Measurements from ENCODE around the gene EXOC1L.

Gene EXOC1L

GRCh38 chr4:55830048-55830447 is 10.5 kb downstream of the EXOC1L start:
- Histone ChIP-seq H3K27me3 (ENCODE audit: insufficient read depth, poor library complexity, severe bottlenecking) (no peaks in the 10 kb centered on the region), H3K4me3 (ENCODE audit: severe bottlenecking) (no peak overlapping the region), H3K9me3 (ENCODE audit: severe bottlenecking) (no peaks in the 10 kb centered on the region), H3K36me3 (ENCODE audit: low read depth) (no peaks in the 10 kb centered on the region), H3K4me1 (ENCODE audit: insufficient read depth, poor library complexity, severe bottlenecking) (no peaks in the 10 kb centered on the region), H3K27ac (ENCODE audit: poor library complexity, severe bottlenecking) (no peak overlapping the region)
- DNase-seq (ENCODE audit: low spot score) (no peak), ATAC-seq (ENCODE audit: low read depth) (no peak)
- TF ChIP-seq CTCF (IDR thresholded peaks at IDR 0.05; ENCODE audit: poor library complexity, severe bottlenecking): no peak

GRCh38 chr4:55830716-55831115 is 11.1 kb downstream of the EXOC1L start:
- Histone ChIP-seq H3K27ac (ENCODE audit: poor library complexity, severe bottlenecking) (no peak overlapping the region), H3K27me3 (ENCODE audit: insufficient read depth, poor library complexity, severe bottlenecking) (no peaks in the 10 kb centered on the region), H3K36me3 (ENCODE audit: low read depth) (no peaks in the 10 kb centered on the region), H3K4me1 (ENCODE audit: insufficient read depth, poor library complexity, severe bottlenecking) (no peaks in the 10 kb centered on the region), H3K4me3 (ENCODE audit: severe bottlenecking) (no peak overlapping the region), H3K9me3 (ENCODE audit: severe bottlenecking) (no peaks in the 10 kb centered on the region)
- DNase-seq (ENCODE audit: low spot score) (no peak), ATAC-seq (ENCODE audit: low read depth) (no peak)
- no peak for TF ChIP-seq CTCF (IDR thresholded peaks at IDR 0.05; ENCODE audit: poor library complexity, severe bottlenecking)

GRCh38 chr4:55834086-55834795 is 14.7 kb downstream of the EXOC1L start:
- H3K4me1 ChIP-seq (ENCODE audit: insufficient read depth, poor library complexity, severe bottlenecking): no peaks in the 10 kb centered on the region
- no peak overlapping the region for H3K27ac ChIP-seq (ENCODE audit: poor library complexity, severe bottlenecking)
- ATAC-seq (ENCODE audit: low read depth) (no peak), DNase-seq (ENCODE audit: low spot score) (no peak)
- no peaks in the 10 kb centered on the region for H3K27me3 ChIP-seq (ENCODE audit: insufficient read depth, poor library complexity, severe bottlenecking)
- H3K9me3 ChIP-seq (ENCODE audit: severe bottlenecking): no peaks in the 10 kb centered on the region
- H3K36me3 ChIP-seq (ENCODE audit: low read depth): no peaks in the 10 kb centered on the region
- no peak for TF ChIP-seq CTCF (IDR thresholded peaks at IDR 0.05; ENCODE audit: poor library complexity, severe bottlenecking)
- no peak overlapping the region for H3K4me3 ChIP-seq (ENCODE audit: severe bottlenecking)

GRCh38 chr4:55837903-55838302 is 18.3 kb downstream of the EXOC1L start:
- Histone ChIP-seq H3K36me3 (ENCODE audit: low read depth) (no peaks in the 10 kb centered on the region), H3K4me1 (ENCODE audit: insufficient read depth, poor library complexity, severe bottlenecking) (peaks cover 9% of the 10 kb centered on the region), H3K27ac (ENCODE audit: poor library complexity, severe bottlenecking) (no peak overlapping the region), H3K9me3 (ENCODE audit: severe bottlenecking) (peaks cover 2% of the 10 kb centered on the region), H3K4me3 (ENCODE audit: severe bottlenecking) (no peak overlapping the region), H3K27me3 (ENCODE audit: insufficient read depth, poor library complexity, severe bottlenecking) (no peaks in the 10 kb centered on the region)
- ATAC-seq (ENCODE audit: low read depth) (no peak), DNase-seq (ENCODE audit: low spot score) (no peak)
- no peak for TF ChIP-seq CTCF (IDR thresholded peaks at IDR 0.05; ENCODE audit: poor library complexity, severe bottlenecking)

- Histone ChIP-seq H3K4me1 (ENCODE audit: insufficient read depth, poor library complexity, severe bottlenecking) (peaks cover 9% of the 10 kb centered on the region), H3K27ac (ENCODE audit: poor library complexity, severe bottlenecking) (no peak overlapping the region), H3K27me3 (ENCODE audit: insufficient read depth, poor library complexity, severe bottlenecking) (no peaks in the 10 kb centered on the region), H3K36me3 (ENCODE audit: low read depth) (no peaks in the 10 kb centered on the region), H3K9me3 (ENCODE audit: severe bottlenecking) (peaks cover 2% of the 10 kb centered on the region), H3K4me3 (ENCODE audit: severe bottlenecking) (no peak overlapping the region)
- TF ChIP-seq CTCF (IDR thresholded peaks at IDR 0.05; ENCODE audit: poor library complexity, severe bottlenecking): no peak
- ATAC-seq (ENCODE audit: low read depth) (no peak), DNase-seq (ENCODE audit: low spot score) (no peak)
Measured at GRCh38 chr4:55838356-55838755, 18.8 kb downstream of the EXOC1L start.
